ENCODE data around the gene CFAP46. TPM values are rescaled to one million over a fixed set of nuclear protein-coding genes. Genes with fewer than 3 reads are reported as not detected.

Gene CFAP46
- total RNA-seq (2021; ENCODE audit: unreplicated experiment) (1.6 TPM), Bru-seq, nascent RNA (percentile 20 among the genes with signal in this experiment), BruChase-seq, experiment 1, labeled RNA remaining after a 2-hour chase (percentile 28 among the genes with signal in this experiment), BruChase-seq, experiment 2, labeled RNA remaining after a 6-hour chase (percentile 23 among the genes with signal in this experiment)
- 1.4 TPM for polyA plus RNA-seq (2012; ENCODE audit: insufficient read length)
- long read RNA-seq, partial matches to known transcripts = 1 of 3 reads
- long read RNA-seq, other reads (novel, unspliced or antisense) = 1 of 3 reads

- no peak for TF ChIP-seq POLR2AphosphoS5 (IDR thresholded peaks at IDR 0.05; ENCODE audit: low read depth, low read length)
- peak; percentile 100 for TF ChIP-seq SIN3A (IDR thresholded peaks at IDR 0.05; ENCODE audit: borderline replicate concordance, insufficient read depth, low read depth, low read length)
- TF ChIP-seq TCF7L2 (IDR thresholded peaks at IDR 0.05; ENCODE audit: low read depth, low read length) = no peak
- peak; percentile 51; the same call in 1 of the 2 replicates for TF ChIP-seq CTCF (IDR thresholded peaks at IDR 0.05)
- CTCF ChIA-PET = no interaction called here
- Histone ChIP-seq H3K27ac (ENCODE audit: low read length) (peak within 1 kb of the TSS; percentile 51), H3K4me3 (ENCODE audit: low read depth in 2 of 2, low read length in 2 of 2) (peak within 1 kb of the TSS; percentile 48 to 55), H3K4me1 (ENCODE audit: control insufficient read depth, insufficient read depth, low read length) (peaks cover 3% of the 10 kb centered on the region; the same call in 1 of the 2 replicates), H3K36me3 (ENCODE audit: control insufficient read depth, insufficient read depth, low read length) (no peaks in the 10 kb centered on the region), H3K27me3 (ENCODE audit: control insufficient read depth, insufficient read depth, low read length) (no peaks in the 10 kb centered on the region; the same call in 1 of the 2 replicates), H3K9me3 (ENCODE audit: control insufficient read depth, insufficient read depth, low read depth, low read length) (no peaks in the 10 kb centered on the region)
- in situ Hi-C loops (cut with HindIII; ENCODE audit: low pct_unique_long_range_greater_than_20kb, low sequenced_read_pairs) = no loop called here
- ATAC-seq = peak; percentile 88
- no TSS peak for BruUV-seq (replicated peaks)
- POLR2A ChIA-PET = interaction anchor here (0.5 to 0.6 kb wide), 2 partner anchors 162 to 409 kb away, joined by 4 to 5 read pairs; no protein-coding TSS in a partner anchor
- no peak for DNase-seq (ENCODE audit: low read depth, low spot score)
- intact Hi-C loops (cut with micrococcal nuclease; ENCODE audit: unreplicated experiment) = loop anchor here (10.0 kb wide), 1 partner anchor 152 kb away; no protein-coding TSS in a partner anchor
Measured at GRCh38 chr10:132942101-132943057, at the start of gene CFAP46. CFAP46 (minus strand) TSS chr10:132942570; CDS start chr10:132942484, 86 bp downstream.

GRCh38 chr10:132991706-132992432 is 49.5 kb upstream of the CFAP46 start:
- no peaks in the 10 kb centered on the region for H3K9me3 ChIP-seq (ENCODE audit: control insufficient read depth, insufficient read depth, low read depth, low read length)
- intact Hi-C loops (cut with micrococcal nuclease; ENCODE audit: unreplicated experiment) = no loop called here
- H3K4me3 ChIP-seq (ENCODE audit: low read depth in 2 of 2, low read length in 2 of 2) = no peak overlapping the region
- in situ Hi-C loops (cut with HindIII; ENCODE audit: low pct_unique_long_range_greater_than_20kb, low sequenced_read_pairs) = no loop called here
- ATAC-seq = no peak
- no TSS peak for BruUV-seq (replicated peaks)
- CTCF ChIA-PET = no interaction called here
- no peak for DNase-seq (ENCODE audit: low read depth, low spot score)
- TF ChIP-seq POLR2AphosphoS5 (IDR thresholded peaks at IDR 0.05; ENCODE audit: low read depth, low read length) = no peak
- TF ChIP-seq REST (IDR thresholded peaks at IDR 0.05; ENCODE audit: insufficient read depth in 1 of 2, low read depth in 2 of 2, low read length in 1 of 2) = no peak
- no peak for TF ChIP-seq SIN3A (IDR thresholded peaks at IDR 0.05; ENCODE audit: borderline replicate concordance, insufficient read depth, low read depth, low read length)
- no peak for TF ChIP-seq CTCF (IDR thresholded peaks at IDR 0.05)
- no peak for TF ChIP-seq TCF7L2 (IDR thresholded peaks at IDR 0.05; ENCODE audit: low read depth, low read length)
- no peaks in the 10 kb centered on the region for H3K4me1 ChIP-seq (ENCODE audit: control insufficient read depth, insufficient read depth, low read length)
- no peak overlapping the region for H3K27ac ChIP-seq (ENCODE audit: low read length)
- no peaks in the 10 kb centered on the region for H3K27me3 ChIP-seq (ENCODE audit: control insufficient read depth, insufficient read depth, low read length)
- no peaks in the 10 kb centered on the region for H3K36me3 ChIP-seq (ENCODE audit: control insufficient read depth, insufficient read depth, low read length)
- POLR2A ChIA-PET = no interaction called here

Measured in Panc1 (cell line).